ENCODE results near the gene PECR.
"Not testable (repeated sequence)": the region's sequence is repeated elsewhere in the genome, so short reads cannot be mapped to it uniquely, and the experiment has no call there.

PECR gene

GRCh38 chr2:216021768-216022565 is 59.6 kb downstream of the PECR start:
- DNase-seq = no peak

GRCh38 chr2:216018709-216019108 is 62.9 kb downstream of the PECR start:
- no peak for DNase-seq

GRCh38 chr2:216017365-216017764 is 64.2 kb downstream of the PECR start:
- DNase-seq = no peak

- no peak for DNase-seq
Observed at GRCh38 chr2:216016581-216016980, 65.0 kb downstream of the PECR start.

GRCh38 chr2:216015722-216016464 is 65.7 kb downstream of the PECR start:
- no peak for DNase-seq

- DNase-seq = no peak
Observed at GRCh38 chr2:216014986-216015385, 66.6 kb downstream of the PECR start.

- DNase-seq = no peak
Observed at GRCh38 chr2:216014006-216014405, 67.6 kb downstream of the PECR start.

- DNase-seq = no peak
Observed at GRCh38 chr2:216013080-216013909, 68.3 kb downstream of the PECR start, which contains the start of gene MREG. TSS of gene MREG (minus strand) at chr2:216013551. CDS start at chr2:216013327, 224 bp downstream.

GRCh38 chr2:216012830-216013079 is 68.9 kb downstream of the PECR start:
- no peak for DNase-seq

- no peak for DNase-seq
Observed at GRCh38 chr2:216012133-216012829, 69.3 kb downstream of the PECR start.

- not testable (repeated sequence) for DNase-seq
Observed at GRCh38 chr2:216009215-216009614, 72.4 kb downstream of the PECR start.

GRCh38 chr2:216008387-216008786 is 73.2 kb downstream of the PECR start:
- no peak for DNase-seq

GRCh38 chr2:216006164-216006663 is 75.4 kb downstream of the PECR start:
- DNase-seq = no peak

GRCh38 chr2:216004697-216005283 is 76.8 kb downstream of the PECR start:
- no peak for DNase-seq

GRCh38 chr2:216003876-216004696 is 77.5 kb downstream of the PECR start:
- DNase-seq = no peak

GRCh38 chr2:216002693-216003092 is 78.9 kb downstream of the PECR start:
- DNase-seq = no peak

- no peak for DNase-seq
Observed at GRCh38 chr2:216002101-216002678, 79.4 kb downstream of the PECR start.

GRCh38 chr2:216001216-216002100 is 80.2 kb downstream of the PECR start:
- no peak for DNase-seq

GRCh38 chr2:215998636-215999035 is 83.0 kb downstream of the PECR start:
- DNase-seq = no peak

- DNase-seq = no peak
Observed at GRCh38 chr2:215997219-215997618, 84.4 kb downstream of the PECR start.

Data from NCI-H187 treated with DMSO at 0.1 percent for 48 hours (cell line).